Measurements from ENCODE around the gene LRFN5.
"Not testable (repeated sequence)": the region's sequence is repeated elsewhere in the genome, so short reads cannot be mapped to it uniquely, and the experiment has no call there.

LRFN5 gene

GRCh38 chr14:41641690-41642089 lies 35.0 kb downstream of the LRFN5 start:
- DNase-seq = no peak

GRCh38 chr14:41642367-41642766 lies 35.7 kb downstream of the LRFN5 start:
- DNase-seq = no peak

GRCh38 chr14:41642789-41643188 lies 36.1 kb downstream of the LRFN5 start:
- DNase-seq = no peak

- DNase-seq = no peak
Observed at GRCh38 chr14:41644606-41645005, 37.9 kb downstream of the LRFN5 start.

- DNase-seq = no peak
Observed at GRCh38 chr14:41650802-41651201, 44.1 kb downstream of the LRFN5 start.

- DNase-seq = no peak
Observed at GRCh38 chr14:41654196-41654595, 47.5 kb downstream of the LRFN5 start.

GRCh38 chr14:41662780-41663472 lies 56.2 kb downstream of the LRFN5 start:
- DNase-seq = no peak

GRCh38 chr14:41663473-41663850 lies 56.8 kb downstream of the LRFN5 start:
- DNase-seq = no peak

GRCh38 chr14:41666301-41666700 lies 59.6 kb downstream of the LRFN5 start:
- no peak for DNase-seq

GRCh38 chr14:41668356-41668755 lies 61.7 kb downstream of the LRFN5 start:
- no peak for DNase-seq

GRCh38 chr14:41673601-41674000 lies 66.9 kb downstream of the LRFN5 start:
- not testable (repeated sequence) for DNase-seq

- DNase-seq = not testable (repeated sequence)
Observed at GRCh38 chr14:41674511-41674971, 67.9 kb downstream of the LRFN5 start.

GRCh38 chr14:41699486-41699885 lies 92.8 kb downstream of the LRFN5 start:
- DNase-seq = no peak

- DNase-seq = no peak
Observed at GRCh38 chr14:41718477-41719166, 111.9 kb downstream of the LRFN5 start.

- no peak for DNase-seq
Observed at GRCh38 chr14:41739203-41739602, 132.5 kb downstream of the LRFN5 start.

GRCh38 chr14:41743140-41743539 lies 136.5 kb downstream of the LRFN5 start:
- no peak for DNase-seq

- peak; percentile 30 for DNase-seq
Observed at GRCh38 chr14:41749429-41749828, 142.8 kb downstream of the LRFN5 start.

GRCh38 chr14:41750575-41750974 lies 143.9 kb downstream of the LRFN5 start:
- not testable (repeated sequence) for DNase-seq

GRCh38 chr14:41758011-41758665 lies 151.5 kb downstream of the LRFN5 start:
- DNase-seq = no peak

- DNase-seq = no peak
Observed at GRCh38 chr14:41761204-41761603, 154.5 kb downstream of the LRFN5 start.

GRCh38 chr14:41766772-41767171 lies 160.1 kb downstream of the LRFN5 start:
- DNase-seq = no peak

- DNase-seq = no peak
Observed at GRCh38 chr14:41773536-41774279, 167.0 kb downstream of the LRFN5 start.

GRCh38 chr14:41782511-41782910 lies 175.8 kb downstream of the LRFN5 start:
- no peak for DNase-seq

Data from activated CD4-positive, alpha-beta T cell treated with anti-CD3 and anti-CD28 coated beads, Interleukin-10, Interleukin-2, amounts not matched to agents 100 ng/mL and 50 ng/mL, durations not matched to agents 16 hours and 8 hours (primary cell).